ENCODE results near the gene CHAF1A. TPM values are rescaled to one million over a fixed set of nuclear protein-coding genes. Genes with fewer than 3 reads are reported as not detected.

The CHAF1A gene
- polyA plus RNA-seq, 5 donors, result 16.8 to 29.1 (median 24.7) TPM

GRCh38 chr19:4366666-4367335 lies 35.6 kb upstream of the CHAF1A start:
- no peak for DNase-seq

GRCh38 chr19:4367336-4367723 lies 35.1 kb upstream of the CHAF1A start:
- DNase-seq, result no peak

- no peak for DNase-seq
Measured at GRCh38 chr19:4367781-4368127, 34.7 kb upstream of the CHAF1A start.

- DNase-seq, result no peak
Measured at GRCh38 chr19:4368128-4368820, 34.2 kb upstream of the CHAF1A start.

- DNase-seq, result no peak
Measured at GRCh38 chr19:4369109-4369887, 33.1 kb upstream of the CHAF1A start.

- no peak for DNase-seq
Measured at GRCh38 chr19:4369888-4370260, 32.6 kb upstream of the CHAF1A start.

GRCh38 chr19:4370418-4371041 lies 31.9 kb upstream of the CHAF1A start:
- DNase-seq, result no peak

GRCh38 chr19:4371247-4372164 lies 30.9 kb upstream of the CHAF1A start:
- DNase-seq, result no peak

- no peak for DNase-seq
Measured at GRCh38 chr19:4372165-4373012, 30.1 kb upstream of the CHAF1A start.

GRCh38 chr19:4373013-4373367 lies 29.4 kb upstream of the CHAF1A start:
- no peak for DNase-seq

- no peak for DNase-seq
Measured at GRCh38 chr19:4373601-4374497, 28.6 kb upstream of the CHAF1A start.

- no peak for DNase-seq
Measured at GRCh38 chr19:4374498-4375163, 27.8 kb upstream of the CHAF1A start.

GRCh38 chr19:4375164-4376027 lies 27.0 kb upstream of the CHAF1A start:
- no peak for DNase-seq

GRCh38 chr19:4376028-4376670 lies 26.3 kb upstream of the CHAF1A start:
- no peak for DNase-seq

- no peak for DNase-seq
Measured at GRCh38 chr19:4376671-4376990, 25.8 kb upstream of the CHAF1A start.

GRCh38 chr19:4376991-4377781 lies 25.3 kb upstream of the CHAF1A start:
- DNase-seq, result no peak

- DNase-seq, result no peak
Measured at GRCh38 chr19:4378886-4379285, 23.6 kb upstream of the CHAF1A start.
